HG02571 (cell line): ENCODE measurements around the gene ACSL3.
"Not testable (repeated sequence)": the region's sequence is repeated elsewhere in the genome, so short reads cannot be mapped to it uniquely, and the experiment has no call there.

Experiments
- ATAC-seq: cut with Tn5 transposase; IDR thresholded peaks from one replicate; pipeline ENCODE4 v1.9.1; 2021; ENCODE audit warnings: mild to moderate bottlenecking, moderate library complexity; ENCODE audit not compliant: unreplicated experiment

ACSL3 gene

DNA sequence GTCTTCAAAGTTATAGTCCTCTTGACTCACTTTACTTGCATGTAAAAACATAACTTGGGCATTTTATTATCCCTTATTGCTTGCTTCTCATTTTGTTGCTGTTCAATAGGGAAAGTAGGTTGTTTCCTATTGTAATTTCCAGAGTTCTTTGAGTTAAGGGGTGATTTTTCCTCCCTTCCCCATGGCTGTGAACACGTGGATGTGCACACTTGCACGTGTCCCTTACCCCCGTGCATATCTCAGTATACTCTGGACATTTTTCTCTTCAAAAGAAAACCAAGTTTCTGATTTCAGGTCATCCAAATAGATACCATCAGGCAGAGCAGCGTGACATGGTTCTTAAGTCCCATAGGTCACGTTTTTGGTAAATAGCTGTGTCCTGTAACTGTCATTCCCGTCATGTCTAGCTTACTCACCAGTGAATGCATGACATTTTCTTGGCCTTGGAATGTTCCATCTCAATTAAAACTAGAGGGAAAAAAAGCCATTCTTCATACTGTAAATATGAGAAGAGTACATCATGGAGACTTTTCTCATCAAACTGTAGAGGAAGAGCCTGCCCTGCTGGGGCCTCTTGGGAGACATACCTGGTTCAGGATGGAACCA is 107.8 kb downstream of the ACSL3 start:
- no peak for ATAC-seq

DNA sequence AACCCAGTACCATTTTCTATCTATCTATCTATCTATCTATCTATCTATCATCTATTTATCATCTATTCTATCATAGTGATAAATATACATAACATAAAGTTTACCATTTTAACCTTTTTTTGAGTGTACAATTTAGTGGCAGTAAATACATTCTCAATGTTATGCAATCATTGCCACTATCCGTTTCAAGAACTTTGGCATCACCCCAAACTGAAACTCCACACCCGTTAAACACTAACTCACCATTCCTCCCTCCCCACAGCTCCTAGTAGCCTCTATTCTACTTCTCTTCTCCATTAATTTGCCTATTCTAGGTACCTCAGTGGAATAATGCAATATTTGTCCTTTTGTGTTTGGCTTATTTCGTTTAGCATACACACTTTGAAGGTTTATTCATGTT is 108.7 kb downstream of the ACSL3 start:
- no peak for ATAC-seq

DNA sequence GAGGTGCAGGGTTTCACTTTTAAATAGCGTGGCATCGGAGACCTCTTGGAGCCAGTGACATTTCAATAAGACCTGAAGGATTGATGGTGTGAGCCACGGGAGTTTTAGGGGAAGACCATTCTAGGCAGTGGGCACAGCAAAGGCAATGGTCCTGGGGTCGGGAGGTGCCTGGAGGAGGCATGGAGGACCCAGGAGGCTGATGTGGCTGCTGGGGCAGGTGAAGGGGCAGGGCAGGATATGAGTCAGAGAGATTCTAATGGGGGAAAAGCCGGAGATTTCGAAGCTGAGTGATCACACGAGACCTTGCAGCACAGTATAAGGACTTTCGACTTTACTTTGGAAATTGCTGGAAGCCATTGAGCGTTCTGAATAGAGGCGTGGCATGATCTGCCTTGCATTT is 111.6 kb downstream of the ACSL3 start:
- ATAC-seq = no peak

- no peak for ATAC-seq
Measured at GRCh38 chr2:222973237-222973636, 112.4 kb downstream of the ACSL3 start.

DNA sequence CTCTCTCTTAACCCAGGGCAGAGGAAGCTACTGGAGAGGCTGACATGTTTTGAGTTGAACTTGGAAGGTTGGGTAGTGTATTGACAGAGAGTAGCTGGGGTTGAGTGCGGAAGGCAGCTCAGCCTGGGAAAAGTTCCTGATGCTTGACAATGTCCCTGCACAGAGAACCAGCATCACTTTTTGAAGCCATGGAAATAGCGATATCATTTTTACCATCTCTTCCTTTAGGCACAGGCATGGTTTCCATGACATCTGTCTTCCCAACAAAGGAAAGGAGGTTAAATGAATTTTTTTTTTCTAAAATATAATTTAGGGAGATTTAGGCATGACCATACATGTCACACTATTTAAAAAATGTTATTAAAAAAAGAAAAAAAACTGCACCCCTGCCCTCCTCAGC is 112.9 kb downstream of the ACSL3 start:
- ATAC-seq = no peak

DNA sequence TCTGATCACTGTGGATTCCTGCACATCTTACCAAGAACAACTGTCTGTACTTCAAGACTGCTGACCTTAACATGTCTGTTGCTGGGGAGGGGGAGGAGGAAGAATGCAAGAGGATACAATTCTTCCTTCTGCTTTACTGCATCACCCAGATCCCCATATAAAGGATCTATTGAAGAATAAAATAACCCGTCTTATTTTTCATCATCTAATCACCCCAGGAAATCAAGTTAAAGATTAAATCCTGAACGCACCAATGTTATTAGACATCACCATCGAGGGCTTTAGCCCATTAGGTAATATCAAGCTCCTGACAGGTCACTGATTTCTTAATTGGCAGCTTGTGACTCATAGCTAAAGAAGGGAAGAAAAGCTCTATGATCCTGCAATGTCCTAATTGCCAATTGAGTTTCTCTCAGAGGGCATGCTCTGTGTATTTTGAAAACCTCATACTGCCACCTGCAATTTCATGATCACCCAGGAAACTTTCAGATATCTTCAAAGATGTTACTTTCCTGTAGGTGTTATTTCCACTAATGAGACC is 115.8 kb downstream of the ACSL3 start:
- ATAC-seq = no peak

DNA sequence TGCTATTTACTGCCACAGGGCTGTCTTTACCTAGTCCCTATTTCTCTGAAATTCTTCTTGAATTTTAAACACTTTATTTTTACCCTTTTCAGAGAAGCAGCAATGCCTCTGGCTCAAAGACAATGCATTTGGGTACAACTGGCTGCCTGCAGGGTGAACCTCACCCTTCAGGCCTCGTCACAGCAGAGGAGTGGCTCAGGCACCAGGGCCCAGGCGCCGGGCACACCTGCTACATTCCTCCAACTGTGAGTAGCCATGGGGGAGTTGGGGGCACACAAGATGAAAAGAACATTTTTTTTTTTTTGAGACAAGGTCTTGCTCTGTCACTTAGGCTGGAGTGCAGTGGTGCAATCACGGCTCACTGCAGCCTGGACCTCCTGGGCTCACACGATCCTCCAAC is 116.3 kb downstream of the ACSL3 start:
- ATAC-seq = no peak

DNA sequence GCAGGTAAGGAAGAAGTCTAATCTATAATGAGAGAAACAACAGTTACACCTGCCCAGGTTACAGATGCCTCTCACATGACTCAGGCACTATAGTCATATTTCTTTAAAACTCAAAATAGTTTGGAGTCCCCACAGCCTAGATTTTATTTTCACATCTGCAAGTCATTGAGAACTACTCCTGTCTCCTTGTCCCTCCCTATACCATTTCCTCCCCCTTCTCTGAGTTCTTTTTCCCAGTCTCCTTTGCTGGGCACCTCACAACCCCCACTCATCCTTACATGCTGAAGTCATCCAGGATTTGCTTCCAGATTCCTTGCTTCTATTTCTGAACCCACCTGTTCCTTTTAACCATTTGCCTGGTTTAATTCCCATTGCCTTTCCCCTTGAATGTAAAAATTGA is 118.0 kb downstream of the ACSL3 start:
- no peak for ATAC-seq

DNA sequence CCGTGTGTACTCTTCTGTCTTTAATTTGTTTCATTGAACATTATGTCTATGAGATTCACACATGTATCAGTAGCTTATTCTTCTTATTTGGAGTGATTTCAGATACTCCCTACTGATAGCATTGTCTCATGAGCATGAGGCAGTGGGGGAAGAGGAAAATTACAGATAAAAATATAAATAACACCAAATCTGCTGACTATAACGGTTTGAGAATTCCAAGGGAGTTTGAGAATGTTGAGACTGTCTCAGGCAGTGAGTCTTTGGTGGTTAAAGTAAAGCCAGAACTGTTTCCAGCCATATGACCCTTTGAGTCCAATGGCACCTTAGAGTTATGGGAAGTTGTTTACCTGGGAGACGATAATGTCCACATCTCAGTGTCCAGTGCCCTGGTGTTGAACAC is 118.6 kb downstream of the ACSL3 start:
- no peak for ATAC-seq

- ATAC-seq = no peak
Measured at GRCh38 chr2:222982010-222982908, 121.4 kb downstream of the ACSL3 start.

GRCh38 chr2:222982909-222983265 is 122.1 kb downstream of the ACSL3 start:
- ATAC-seq = no peak

- no peak for ATAC-seq
Measured at GRCh38 chr2:222984908-222985307, 124.1 kb downstream of the ACSL3 start.

DNA sequence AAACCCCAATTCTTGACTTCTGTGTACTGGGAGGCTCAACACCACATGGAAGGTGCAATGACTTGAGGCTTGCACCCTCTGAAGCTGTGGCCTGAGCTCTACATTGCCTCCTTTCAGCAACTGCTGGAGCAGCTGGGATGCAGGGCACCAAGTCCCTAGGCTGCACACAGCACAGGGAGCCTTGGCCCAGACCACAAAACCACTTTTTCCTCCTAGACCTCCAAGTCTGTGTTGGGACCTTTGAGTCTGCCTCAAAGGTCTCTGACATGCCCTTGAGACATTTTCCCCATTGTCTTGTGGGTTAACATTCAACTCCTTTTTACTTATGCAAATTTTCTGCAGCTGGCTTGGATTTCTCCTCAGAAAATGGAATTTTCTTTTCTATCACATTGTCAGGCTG is 128.6 kb downstream of the ACSL3 start:
- no peak for ATAC-seq

GRCh38 chr2:222990206-222990605 is 129.4 kb downstream of the ACSL3 start:
- not testable (repeated sequence) for ATAC-seq

DNA sequence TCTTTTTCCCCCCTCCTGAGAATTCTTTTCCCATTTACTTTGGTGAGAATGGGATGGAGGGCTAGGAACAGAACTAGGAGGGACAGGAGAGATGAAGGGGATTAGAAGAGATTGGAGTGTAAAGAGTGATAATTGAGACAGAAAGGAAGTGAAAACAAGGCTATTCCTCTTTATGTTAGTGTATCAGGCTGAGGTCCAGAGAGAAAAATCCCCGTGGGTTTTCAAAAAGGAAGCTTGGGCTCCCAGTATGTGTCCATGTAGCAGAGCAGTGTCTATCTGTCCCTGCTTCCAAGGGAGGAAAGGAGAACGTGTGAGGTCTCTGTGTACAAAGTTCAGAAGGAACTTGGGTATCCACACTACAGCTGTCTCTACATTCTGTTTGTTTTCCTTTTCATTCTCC is 131.3 kb downstream of the ACSL3 start:
- no peak for ATAC-seq
